COLO829 (cell line): ENCODE data around the gene TK1.
A peak's percentile ranks its signal among the peaks of the same experiment; 100 is the strongest.
"Not testable (repeated sequence)": the region's sequence is repeated elsewhere in the genome, so short reads cannot be mapped to it uniquely, and the experiment has no call there.

ENCODE experiments used
- DNase-seq: peaks from one replicate; pipeline ENCODE4 v3.0.0; 2012; ENCODE audit warnings: low spot score

The TK1 gene

DNA sequence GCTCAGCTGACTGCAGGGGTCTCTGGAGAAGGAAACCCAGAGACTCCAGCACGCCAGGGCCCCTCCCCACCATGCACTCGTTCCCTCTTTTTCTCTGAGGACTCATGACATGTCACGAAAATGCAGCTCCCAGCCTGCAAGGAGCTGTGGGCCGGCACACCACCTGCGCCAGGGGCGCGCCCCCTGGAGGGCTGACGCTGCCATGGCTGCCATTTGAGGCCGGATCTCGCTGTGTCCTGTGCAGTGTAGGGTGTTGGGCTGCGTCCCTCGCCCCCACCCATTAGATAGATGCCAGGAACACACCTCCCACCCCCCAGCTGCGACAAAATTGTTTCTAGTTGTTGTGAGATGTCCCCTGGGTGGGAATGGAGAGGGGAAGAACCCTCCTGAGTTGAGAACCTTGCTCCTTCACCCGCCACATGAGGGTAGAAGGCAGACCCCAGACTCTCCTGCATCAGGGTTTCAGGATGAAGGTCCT, 10.3 kb downstream of the TK1 start:
- peak; percentile 20 for DNase-seq

DNA sequence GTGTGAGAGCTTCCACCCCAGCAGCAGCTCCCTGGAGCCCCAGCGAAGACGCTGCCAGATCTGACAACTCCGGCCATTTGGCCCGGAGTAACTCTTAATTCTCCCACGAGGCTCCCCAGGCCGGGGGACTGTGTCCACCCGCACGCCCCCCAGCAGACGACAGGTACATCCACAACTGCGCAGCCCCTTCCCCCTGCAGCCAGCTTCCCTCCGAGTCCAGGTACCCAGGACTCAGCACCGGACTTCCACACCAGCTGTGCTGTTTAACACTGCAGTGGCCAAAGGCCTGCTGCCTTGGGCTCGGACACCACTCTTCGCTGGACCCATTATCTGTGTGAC, 11.2 kb downstream of the TK1 start:
- DNase-seq = no peak

DNA sequence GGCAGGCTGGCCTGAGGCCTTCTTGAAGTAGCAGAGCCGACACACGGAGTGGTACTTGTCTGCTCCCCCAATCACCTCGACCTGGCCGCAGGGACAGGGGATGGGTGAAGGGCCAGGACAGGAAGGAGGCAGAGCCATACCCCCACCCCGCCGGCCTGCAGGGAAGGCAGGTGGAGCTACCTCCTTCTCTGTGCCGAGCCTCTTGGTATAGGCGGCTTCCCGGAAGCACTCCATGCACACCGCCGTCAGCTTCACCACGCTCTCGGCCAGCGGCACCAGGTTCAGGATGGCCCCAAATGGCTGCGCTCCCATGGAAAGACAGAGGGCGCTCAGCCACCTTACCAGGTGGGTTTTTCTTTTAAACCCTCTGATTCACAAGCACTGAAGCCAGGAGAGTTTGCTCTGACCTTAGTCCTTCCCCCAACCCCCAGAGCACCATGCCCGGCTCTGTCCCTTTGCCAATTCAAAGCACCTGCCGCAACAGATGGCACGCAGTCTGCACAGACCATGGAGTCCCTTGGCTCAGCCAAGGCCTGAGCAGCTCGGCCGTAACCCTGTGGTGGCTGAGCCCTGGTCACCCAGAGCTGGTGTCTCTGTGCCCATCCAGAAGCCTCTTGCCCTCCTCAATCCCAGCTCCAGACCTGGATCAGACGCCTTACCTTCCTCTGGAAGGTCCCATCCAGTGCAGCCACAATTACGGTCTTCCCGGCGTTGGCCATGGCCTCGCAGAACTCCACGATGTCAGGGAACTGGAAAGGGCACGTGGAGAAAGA, 11.8 kb downstream of the TK1 start:
- DNase-seq = no peak

DNA sequence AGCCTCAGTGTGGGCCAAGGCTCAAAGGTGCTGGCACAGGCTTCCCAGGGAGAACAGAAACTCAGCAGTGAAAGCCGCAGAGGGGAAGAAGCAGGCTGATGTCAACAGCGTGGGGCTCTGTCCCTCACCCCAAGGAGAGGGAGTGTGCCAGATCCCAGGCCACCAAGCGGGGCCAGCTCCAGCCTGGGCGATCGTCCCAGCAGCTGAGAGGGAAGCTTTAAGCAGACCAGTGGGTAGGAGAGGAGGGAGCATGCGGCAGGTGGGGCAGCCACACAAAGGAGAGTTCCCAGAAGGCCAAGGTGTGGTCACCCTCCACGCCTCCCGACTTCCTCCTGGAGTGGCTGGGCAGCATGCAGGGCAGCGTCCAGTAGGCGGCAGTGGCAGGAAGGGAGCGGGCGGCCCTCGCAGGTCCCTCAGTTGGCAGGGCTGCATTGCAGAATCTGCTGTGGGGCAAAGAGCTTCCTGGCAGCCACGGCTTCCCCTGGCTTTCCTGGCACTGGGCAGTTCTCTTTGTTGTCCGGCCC, 12.4 kb downstream of the TK1 start:
- no peak for DNase-seq

DNA sequence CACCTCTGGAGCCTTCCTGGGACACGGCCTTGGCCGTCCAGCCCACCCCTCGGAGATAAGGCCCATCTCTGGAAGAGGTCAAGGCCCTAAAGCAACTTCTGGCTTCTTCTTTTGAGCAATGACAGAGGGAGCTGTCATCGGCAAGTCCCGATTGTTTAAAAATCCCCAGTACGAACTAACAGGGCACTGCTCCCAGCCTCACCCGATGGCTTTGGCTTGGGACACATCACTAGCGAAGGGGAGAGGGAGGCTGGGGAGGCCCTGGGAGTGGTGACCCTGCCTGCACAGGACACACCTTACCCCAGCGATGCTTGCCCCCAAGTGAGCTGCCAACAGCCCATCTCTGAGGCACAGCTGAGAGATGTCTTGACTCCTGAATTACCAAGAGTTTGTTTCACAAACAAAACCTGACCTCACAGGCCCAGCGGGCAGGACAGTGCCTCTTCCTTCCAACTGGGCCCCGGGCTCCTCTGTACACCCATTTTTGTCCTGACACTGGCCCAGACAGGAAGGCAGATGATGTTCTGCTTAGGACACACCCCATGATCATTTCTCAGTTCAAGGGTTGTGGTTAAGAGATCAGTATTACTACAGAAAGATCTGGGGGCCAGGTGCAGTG, 13.6 kb downstream of the TK1 start:
- no peak for DNase-seq

DNA sequence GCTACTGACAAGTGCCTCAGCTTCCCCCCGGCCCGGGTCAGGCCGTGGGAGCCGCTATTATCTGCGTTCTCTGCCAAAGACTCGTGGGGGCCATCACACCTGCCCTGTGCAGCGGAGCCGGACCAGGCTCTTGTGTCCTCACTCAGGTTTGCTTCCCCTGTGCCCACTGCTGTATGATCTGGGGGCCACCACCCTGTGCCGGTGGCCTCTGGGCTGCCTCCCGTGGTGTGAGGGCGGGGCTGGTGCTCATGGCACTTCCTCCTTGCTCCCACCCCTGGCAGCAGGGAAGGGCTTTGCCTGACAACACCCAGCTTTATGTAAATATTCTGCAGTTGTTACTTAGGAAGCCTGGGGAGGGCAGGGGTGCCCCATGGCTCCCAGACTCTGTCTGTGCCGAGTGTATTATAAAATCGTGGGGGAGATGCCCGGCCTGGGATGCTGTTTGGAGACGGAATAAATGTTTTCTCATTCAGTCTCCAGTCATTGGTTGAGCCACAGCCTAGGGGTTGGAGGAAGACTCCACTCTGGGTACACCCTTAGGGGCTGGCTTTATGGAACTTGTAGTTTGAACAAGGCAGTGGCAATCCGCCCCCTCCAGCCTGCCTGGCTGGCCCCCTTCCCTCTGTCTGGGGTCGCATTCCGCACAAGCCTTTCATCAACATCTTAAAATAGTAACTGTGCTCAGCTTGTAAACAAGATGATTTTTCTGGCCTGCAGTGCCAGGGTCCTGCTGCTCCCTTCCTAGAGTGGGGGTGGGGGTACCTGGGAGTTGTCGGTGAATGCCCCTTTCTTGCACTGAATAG, 14.4 kb downstream of the TK1 start:
- no peak for DNase-seq

DNA sequence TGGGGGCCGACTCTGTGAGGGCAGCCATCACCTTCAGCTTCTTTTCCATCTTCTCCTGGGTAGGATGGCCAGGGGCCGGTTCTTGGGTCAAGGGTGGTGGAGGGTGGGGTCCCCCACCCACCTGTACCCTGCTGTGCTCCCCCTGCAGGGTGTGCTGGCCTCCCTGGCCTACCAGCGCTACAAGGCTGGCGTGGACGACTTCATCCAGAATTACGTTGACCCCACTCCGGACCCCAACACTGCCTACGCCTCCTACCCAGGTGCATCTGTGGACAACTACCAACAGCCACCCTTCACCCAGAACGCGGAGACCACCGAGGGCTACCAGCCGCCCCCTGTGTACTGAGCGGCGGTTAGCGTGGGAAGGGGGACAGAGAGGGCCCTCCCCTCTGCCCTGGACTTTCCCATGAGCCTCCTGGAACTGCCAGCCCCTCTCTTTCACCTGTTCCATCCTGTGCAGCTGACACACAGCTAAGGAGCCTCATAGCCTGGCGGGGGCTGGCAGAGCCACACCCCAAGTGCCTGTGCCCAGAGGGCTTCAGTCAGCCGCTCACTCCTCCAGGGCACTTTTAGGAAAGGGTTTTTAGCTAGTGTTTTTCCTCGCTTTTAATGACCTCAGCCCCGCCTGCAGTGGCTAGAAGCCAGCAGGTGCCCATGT, 15.1 kb downstream of the TK1 start:
- DNase-seq = not testable (repeated sequence)

GRCh38 chr17:78170692-78171590, 15.9 kb downstream of the TK1 start:
- no peak for DNase-seq

- DNase-seq = peak; percentile 67
Measured at GRCh38 chr17:78168903-78169793, 17.7 kb downstream of the TK1 start.

DNA sequence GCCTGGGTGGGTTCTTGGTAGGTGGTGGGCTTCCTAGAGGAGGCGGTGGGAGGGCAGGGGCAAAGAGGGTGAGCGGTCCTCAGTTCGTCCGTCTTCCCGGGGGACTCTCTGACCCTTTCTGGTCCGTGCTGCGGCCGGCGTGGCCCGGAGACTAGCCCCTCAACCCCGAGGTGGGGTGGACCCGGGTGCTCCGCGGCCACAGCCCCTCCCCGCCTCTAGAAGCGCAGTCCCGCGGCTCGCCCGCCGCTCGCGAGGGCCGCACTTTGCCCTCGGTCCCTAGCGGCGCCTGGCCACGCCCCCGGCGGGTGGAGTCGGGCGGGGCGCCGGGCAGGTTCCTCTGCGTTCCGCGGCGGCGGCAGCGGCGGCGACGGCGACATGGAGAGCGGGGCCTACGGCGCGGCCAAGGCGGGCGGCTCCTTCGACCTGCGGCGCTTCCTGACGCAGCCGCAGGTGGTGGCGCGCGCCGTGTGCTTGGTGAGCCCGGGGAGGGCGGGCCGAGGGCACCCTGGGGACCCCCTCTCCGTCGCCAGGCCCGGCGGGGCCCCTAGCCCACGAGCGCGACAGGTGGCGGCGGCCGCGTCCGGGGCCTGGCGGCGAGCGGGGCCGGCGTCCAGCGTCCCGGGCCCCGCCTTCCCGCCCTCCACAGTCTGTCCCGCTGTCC, 18.5 kb downstream of the TK1 start, which contains the start of gene SYNGR2:
Gene SYNGR2 (plus strand): TSS at position 340 of the 661 bp plus-strand sequence. CDS start 36 bp downstream, at position 376.
- peak; percentile 87 for DNase-seq

DNA sequence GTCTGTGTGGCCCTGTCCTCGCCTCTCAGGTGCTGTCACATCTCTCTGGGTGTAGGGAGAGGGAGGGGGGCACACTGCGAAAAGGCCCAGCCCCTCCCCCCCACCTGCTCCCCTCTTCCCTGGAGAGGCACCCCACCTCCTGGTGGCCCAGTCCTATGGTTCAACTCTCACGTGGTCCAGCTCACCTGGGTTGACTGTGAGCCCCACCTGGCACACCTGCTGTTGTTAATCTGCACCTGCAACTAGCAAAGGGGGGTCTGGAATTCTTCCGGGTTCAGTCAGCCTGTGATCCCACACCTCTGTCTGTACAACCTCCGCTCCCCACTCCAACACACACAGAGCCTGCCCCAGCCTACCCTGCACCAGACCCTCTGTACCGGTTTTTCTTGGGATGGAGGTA, 20.4 kb downstream of the TK1 start:
- no peak for DNase-seq

DNA sequence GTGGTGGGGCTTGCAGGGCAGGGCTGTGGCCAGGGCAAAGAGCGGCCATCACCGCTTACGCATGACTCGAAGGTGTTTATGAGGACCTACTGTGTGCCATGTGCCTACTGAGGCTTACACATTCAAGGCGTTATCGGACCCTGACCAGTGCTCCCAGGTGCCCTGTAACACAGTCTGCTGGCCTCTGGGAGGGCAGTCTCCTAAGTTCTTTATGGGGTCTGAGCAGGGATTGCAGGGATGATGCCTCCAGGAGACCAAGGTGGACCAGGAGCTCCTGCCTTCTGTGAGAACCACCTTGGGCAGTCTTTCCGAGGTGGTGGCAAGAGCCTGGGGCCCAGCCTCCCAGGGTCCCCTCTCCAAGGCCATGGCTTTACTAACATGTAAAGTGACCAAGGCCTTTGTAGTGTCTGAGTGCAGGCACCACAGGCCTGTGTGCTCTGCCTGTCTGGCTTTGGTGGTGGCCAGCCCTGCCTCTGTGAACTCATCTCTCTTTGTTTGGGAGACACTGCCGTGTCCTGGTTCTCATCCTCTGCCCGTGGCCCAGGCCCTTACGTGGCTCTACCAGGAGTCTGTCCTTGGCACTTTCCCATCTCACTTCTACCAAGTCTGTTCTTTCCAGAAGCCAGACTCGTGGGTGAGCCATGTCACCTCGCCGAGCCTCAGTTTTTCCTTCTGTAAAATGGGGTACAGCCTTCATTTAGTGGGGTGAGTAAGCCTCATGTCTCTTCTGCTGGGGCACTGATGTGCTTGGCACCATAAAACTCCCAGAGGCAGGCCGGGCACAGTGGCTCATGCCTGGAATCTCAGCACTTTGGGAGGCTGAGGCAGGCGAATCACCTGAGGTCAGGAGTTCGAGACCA, 21.9 kb downstream of the TK1 start:
- DNase-seq = no peak

GRCh38 chr17:78163881-78164747, 22.7 kb downstream of the TK1 start:
- no peak for DNase-seq

- no peak for DNase-seq
Measured at GRCh38 chr17:78159575-78160158, 27.2 kb downstream of the TK1 start.

DNA sequence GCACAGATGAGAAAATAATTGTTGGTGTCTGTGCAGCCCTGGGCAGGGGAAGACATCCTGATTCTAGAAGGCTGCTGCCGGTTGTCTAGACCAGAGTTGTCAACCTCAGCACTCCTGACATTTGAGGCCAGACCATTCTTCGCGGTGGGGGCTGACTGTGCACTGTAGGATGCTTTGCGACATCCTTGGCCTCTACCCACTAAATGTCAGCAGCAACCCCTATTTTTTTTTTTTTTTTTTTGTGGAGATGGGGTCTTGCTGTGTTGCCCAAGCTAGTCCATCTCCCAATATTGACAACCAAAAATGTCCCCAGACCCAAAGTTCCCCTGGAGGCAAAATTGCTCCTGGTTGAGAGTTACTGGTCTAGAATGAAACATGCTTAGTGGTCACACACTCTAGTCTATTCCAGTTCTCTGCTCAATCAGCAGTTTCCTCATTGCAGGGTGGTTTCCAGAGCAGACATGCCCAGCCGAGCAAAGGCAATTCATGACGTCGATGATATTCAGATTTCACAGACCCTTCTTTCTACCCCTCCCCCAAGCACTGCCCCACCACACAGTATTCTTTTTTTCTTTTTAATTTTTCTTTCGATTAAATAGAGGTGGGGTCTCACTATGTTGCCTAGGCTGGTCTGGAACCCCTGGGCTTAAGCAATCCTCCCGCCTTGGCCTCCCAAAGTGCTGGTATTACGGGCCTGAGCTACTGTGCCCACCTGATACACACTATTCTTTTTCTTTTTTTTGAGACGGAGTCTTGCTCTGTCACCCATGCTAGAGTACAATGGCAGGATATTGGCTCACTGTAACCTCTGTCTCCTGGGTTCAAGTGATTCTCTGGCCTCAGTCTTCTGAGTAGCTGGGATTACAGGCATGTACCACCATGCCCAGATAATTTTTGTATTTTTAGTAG, 31.7 kb downstream of the TK1 start:
- DNase-seq = no peak

DNA sequence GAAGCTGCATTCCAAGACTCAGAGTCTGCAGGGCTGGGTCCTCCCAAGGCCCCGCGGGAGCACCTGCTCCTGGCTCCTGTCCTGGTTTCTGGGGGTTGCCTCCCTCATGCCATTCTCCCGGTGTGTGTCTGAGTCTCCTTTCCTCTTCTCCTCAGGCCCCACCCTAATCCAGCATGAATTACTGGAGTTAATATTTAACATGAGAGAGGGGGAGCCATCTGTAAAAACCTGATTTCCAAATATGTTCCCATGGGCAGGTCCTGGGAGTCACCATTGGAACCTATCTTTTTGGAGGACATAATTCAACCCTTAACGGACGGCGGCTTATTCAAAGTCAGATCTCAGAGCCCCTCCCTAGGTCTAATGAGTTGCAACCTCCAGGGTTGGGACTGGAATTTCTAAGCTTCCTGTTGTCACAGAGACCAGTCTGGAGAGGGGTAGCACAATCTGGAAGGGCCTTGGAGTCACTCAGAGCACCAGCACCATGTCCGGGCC, 35.3 kb downstream of the TK1 start:
- DNase-seq = no peak
